ENCODE results near the gene ITGB3. TPM values are rescaled to one million over a fixed set of nuclear protein-coding genes. Genes with fewer than 3 reads are reported as not detected.

The ITGB3 gene
- total and polyA plus RNA-seq, 8 donors = 0.09 to 2.3 (median 0.71) TPM

GRCh38 chr17:47280072-47280811, 26.6 kb downstream of the ITGB3 start:
- DNase-seq = no peak
- no peak for TF ChIP-seq CTCF (IDR thresholded peaks at IDR 0.05)
- no peak for ATAC-seq
- H3K27ac ChIP-seq = no peak overlapping the region
- intact Hi-C loops (cut with DNase I) = no loop called here
- H3K4me3 ChIP-seq = no peak overlapping the region
- peaks cover 5 to 18% (median 11%) of the 10 kb centered on the region in 3 donors for H3K4me1 ChIP-seq
- FAIRE-seq = no peak
- 85 to 90% methylated on average over 14 of the region's 14 CpGs for WGBS, 2 donors
- no peaks in the 10 kb centered on the region for H3K27me3 ChIP-seq
- no peaks in the 10 kb centered on the region for H3K9me3 ChIP-seq
- no peaks in the 10 kb centered on the region for H3K36me3 ChIP-seq

- 85 to 92% methylated on average over 6 of the region's 6 CpGs for WGBS, 2 donors
- no peak for TF ChIP-seq CTCF (IDR thresholded peaks at IDR 0.05)
- no peak for FAIRE-seq
- Histone ChIP-seq H3K36me3 (no peaks in the 10 kb centered on the region), H3K4me1 (peaks cover 0 to 8% (median 8%) of the 10 kb centered on the region in 3 donors), H3K27me3 (no peaks in the 10 kb centered on the region), H3K9me3 (no peaks in the 10 kb centered on the region), H3K27ac (no peak overlapping the region), H3K4me3 (no peak overlapping the region)
- DNase-seq = no peak
- intact Hi-C loops (cut with DNase I) = no loop called here
- no peak for ATAC-seq
These were observed 27.6 kb downstream of the ITGB3 start for GRCh38 chr17:47281216-47281615.

- H3K4me1 ChIP-seq = no peaks in the 10 kb centered on the region
- intact Hi-C loops (cut with DNase I) = no loop called here
- no peaks in the 10 kb centered on the region for H3K36me3 ChIP-seq
- no peak for TF ChIP-seq CTCF (IDR thresholded peaks at IDR 0.05)
- DNase-seq = no peak
- no peaks in the 10 kb centered on the region for H3K9me3 ChIP-seq
- FAIRE-seq = no peak
- no peak overlapping the region for H3K4me3 ChIP-seq
- H3K27me3 ChIP-seq = no peaks in the 10 kb centered on the region
- no peak overlapping the region for H3K27ac ChIP-seq
- no peak for ATAC-seq
- 69 to 72% methylated on average over 6 of the region's 6 CpGs for WGBS, 2 donors
These were observed 31.4 kb downstream of the ITGB3 start for GRCh38 chr17:47285003-47285402.

- FAIRE-seq = no peak
- no peaks in the 10 kb centered on the region for H3K36me3 ChIP-seq
- no peak for ATAC-seq
- H3K9me3 ChIP-seq = no peaks in the 10 kb centered on the region
- 71 to 79% methylated on average over 6 of the region's 6 CpGs for WGBS, 2 donors
- no peak overlapping the region for H3K4me3 ChIP-seq
- no peak overlapping the region for H3K27ac ChIP-seq
- intact Hi-C loops (cut with DNase I) = no loop called here
- no peak for TF ChIP-seq CTCF (IDR thresholded peaks at IDR 0.05)
- no peaks in the 10 kb centered on the region for H3K27me3 ChIP-seq
- no peak for DNase-seq
- H3K4me1 ChIP-seq = no peaks in the 10 kb centered on the region
These were observed 32.7 kb downstream of the ITGB3 start for GRCh38 chr17:47286198-47286914.

GRCh38 chr17:47287068-47287467, 33.4 kb downstream of the ITGB3 start:
- intact Hi-C loops (cut with DNase I) = no loop called here
- Histone ChIP-seq H3K4me3 (no peak overlapping the region), H3K9me3 (no peaks in the 10 kb centered on the region), H3K36me3 (no peaks in the 10 kb centered on the region), H3K27me3 (no peaks in the 10 kb centered on the region), H3K27ac (no peak overlapping the region), H3K4me1 (no peaks in the 10 kb centered on the region)
- no peak for TF ChIP-seq CTCF (IDR thresholded peaks at IDR 0.05)
- DNase-seq (no peak), FAIRE-seq (no peak), ATAC-seq (no peak)
- WGBS, 2 donors = 77 to 89% methylated on average over 4 of the region's 4 CpGs
